Hematopoietic multipotent progenitor cell (in vitro differentiated cells): ENCODE data around the gene CLIC2. TPM values are rescaled to one million over a fixed set of nuclear protein-coding genes. Genes with fewer than 3 reads are reported as not detected.
A peak's percentile ranks its signal among the peaks of the same experiment; 100 is the strongest.

Source experiments
- DNase-seq, 3 donors: peaks; one replicate each; pipeline ENCODE4 v3.0.0-alpha.2; 2011 to 2015; ENCODE audit warnings: low read depth in 2 of 3, low spot score in 2 of 3
- small RNA-seq: library from RNA; depleted of rRNA; stranded (forward); fragments of <200 nt; gene quantifications from one replicate; pipeline ENCODE3, GENCODE V24; 2012
- total RNA-seq: library from RNA; depleted of rRNA; stranded (reverse); fragments of >200 nt; gene quantifications from one replicate; pipeline ENCODE4 v1.2.3, GENCODE V29; 2012

The CLIC2 gene
- total RNA-seq, 1 donor: 11.3 TPM

- peak; percentile 41 to 69 (median 66) for DNase-seq
These were observed 70.4 kb downstream of the CLIC2 start, which contains the start of gene RAB39B for GRCh38 chrX:155263854-155264628. Gene RAB39B (minus strand): TSS chrX:155264491. CDS start chrX:155264288, 203 bp downstream.

- no peak for DNase-seq
These were observed 71.3 kb downstream of the CLIC2 start for GRCh38 chrX:155262970-155263754.

- DNase-seq: no peak
These were observed 74.7 kb downstream of the CLIC2 start for GRCh38 chrX:155259752-155260151.

- DNase-seq: no peak
These were observed 83.0 kb downstream of the CLIC2 start for GRCh38 chrX:155251391-155251790.

- no peak for DNase-seq
These were observed 86.9 kb downstream of the CLIC2 start for GRCh38 chrX:155247497-155247896.

GRCh38 chrX:155246748-155247147 lies 87.7 kb downstream of the CLIC2 start:
- no peak for DNase-seq

GRCh38 chrX:155242300-155242699 lies 92.1 kb downstream of the CLIC2 start:
- DNase-seq: no peak

GRCh38 chrX:155237719-155238118 lies 96.7 kb downstream of the CLIC2 start:
- no peak for DNase-seq

- no peak for DNase-seq
These were observed 98.5 kb downstream of the CLIC2 start for GRCh38 chrX:155235891-155236290.

- no peak for DNase-seq
These were observed 103.3 kb downstream of the CLIC2 start for GRCh38 chrX:155231163-155231562.

Small RNAs within 50 kb of the gene (small RNA-seq; reads per million reads assigned to genes)
- gene AC234781.4 (not detected), gene MIR1184-2 (not detected)

Other genes with a start within 250 kb of the CLIC2 start
- 8.6 TPM for gene VBP1, start 118.2 kb downstream of the CLIC2 start, total RNA-seq
- gene RAB39B, start 70.1 kb downstream of the CLIC2 start, total RNA-seq: 3.2 TPM
- not detected for gene F8A2, start 47.5 kb upstream of the CLIC2 start, total RNA-seq
- 1.1 TPM for gene F8A3, start 124.0 kb upstream of the CLIC2 start, total RNA-seq